Activated T-cell treated with anti-CD3 and anti-CD28 coated beads for 48 hours (primary cell): ENCODE data around the gene PPP1R12A.

Source experiments
- DNase-seq: peaks from one replicate; pipeline ENCODE4 v3.0.0-alpha.2; 2020; ENCODE audit warnings: low read depth

Gene PPP1R12A

DNA sequence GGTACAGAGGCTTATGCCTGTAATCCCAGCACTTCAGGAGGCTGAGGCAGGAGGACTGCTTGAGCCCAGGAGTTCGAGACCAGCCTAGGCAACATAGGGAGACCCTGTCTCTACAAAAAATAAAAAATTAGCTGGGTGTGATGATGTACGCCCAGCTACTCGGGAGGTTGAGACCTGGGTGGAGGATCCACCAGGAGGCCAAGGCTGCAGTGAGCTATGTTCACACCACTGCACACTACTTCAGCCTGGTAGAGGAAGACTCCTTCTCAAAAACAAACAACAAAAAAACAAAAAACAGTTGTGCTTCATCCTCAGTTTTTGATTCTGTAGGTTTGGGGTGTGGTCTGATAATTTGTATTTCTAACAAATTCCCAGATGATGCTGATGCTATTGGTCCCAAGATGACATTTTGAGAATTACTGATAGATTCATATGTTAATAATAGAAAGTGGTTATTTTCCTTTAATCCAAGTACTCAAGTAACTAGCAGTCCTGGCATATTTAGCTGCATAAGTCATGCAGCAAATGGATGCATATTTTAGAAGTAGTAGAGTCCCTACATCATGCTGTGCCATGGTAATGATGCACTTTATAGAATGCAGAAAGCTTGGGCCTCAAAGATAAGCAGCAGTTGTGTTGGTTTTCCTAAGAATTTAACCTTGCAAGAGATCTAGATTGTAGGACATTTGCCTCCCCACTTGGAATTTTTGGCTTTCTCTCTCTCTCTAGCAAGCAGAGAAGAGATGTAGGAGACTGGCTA, 168.0 kb downstream of the PPP1R12A start:
- DNase-seq = no peak

GRCh38 chr12:79765157-79765556, 169.7 kb downstream of the PPP1R12A start:
- no peak for DNase-seq

GRCh38 chr12:79764641-79765040, 170.3 kb downstream of the PPP1R12A start:
- DNase-seq = no peak

DNA sequence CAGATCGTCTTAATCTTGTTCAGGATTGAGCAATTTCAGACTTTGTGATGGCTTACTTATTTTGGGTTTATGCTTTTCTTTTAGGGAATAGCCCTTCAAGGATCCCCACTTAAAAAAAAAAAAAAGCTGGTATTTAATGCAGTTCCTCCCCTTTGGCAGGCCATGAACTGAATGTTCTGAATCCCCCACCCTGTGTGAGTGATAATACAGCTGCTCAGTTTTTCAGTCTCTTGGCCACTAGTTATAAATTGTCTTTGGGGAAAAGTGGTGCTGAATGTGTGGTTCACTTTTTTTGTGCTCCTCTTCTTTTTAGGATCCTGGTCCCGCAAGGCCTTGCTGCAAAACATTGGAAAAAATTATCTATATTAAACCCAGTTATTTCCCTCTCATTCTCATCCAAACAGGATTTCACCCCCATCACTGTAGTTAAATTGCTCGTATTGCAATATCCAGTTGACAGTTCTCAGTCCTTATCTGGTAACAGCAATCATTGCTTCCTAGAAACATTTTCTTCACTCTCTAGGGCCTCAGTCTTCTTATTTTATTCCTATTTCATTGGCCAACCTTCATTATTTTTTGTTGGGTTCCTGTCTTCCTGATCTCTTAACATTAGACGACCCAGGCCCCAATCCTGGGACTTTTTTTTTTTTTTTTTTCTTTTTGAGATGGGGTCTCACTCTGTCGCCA, 171.0 kb downstream of the PPP1R12A start:
- DNase-seq = no peak

GRCh38 chr12:79761341-79761740, 173.6 kb downstream of the PPP1R12A start:
- DNase-seq = no peak

- no peak for DNase-seq
These were observed 187.6 kb downstream of the PPP1R12A start for GRCh38 chr12:79747274-79747673.

DNA sequence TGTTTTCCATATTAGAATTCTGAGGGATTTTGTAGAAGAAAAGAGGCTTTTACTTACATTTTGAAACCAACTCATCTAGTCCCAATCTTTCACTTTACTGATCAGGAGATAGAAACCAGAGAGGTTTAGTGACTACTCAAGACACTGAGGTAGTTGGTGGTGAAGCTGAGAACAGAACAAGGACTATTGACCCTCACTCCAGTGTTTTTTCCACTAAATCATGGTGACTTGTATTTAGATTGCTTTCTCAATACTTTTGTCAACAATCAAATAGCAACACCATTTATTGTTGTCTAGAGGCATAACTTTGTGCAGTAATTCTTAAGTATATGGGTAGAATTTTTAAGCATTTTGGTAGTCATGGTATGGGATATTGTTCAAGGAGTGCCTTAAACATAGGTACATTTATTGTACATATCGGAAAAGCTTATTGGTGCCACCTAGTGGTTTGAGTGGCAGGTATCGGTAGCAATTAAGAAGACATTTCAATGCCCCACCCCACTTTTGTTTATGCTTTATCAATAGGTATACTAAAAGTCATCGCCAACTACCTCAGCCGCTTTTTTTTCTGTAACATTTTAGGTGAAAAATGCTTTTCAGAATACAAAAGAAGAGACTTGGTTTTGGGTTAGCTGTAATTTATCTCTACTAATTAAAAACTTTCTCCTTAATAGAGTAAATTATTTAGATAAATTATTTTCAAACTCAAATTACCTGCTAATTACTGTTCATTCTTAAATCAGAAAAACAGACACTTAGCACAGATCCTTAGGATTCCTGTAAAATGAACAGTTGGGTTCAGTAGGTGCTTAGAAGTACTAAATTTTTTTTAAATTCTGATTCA, 196.8 kb downstream of the PPP1R12A start:
- DNase-seq = no peak

GRCh38 chr12:79732638-79733037, 202.3 kb downstream of the PPP1R12A start:
- DNase-seq = no peak

GRCh38 chr12:79725987-79726386, 208.9 kb downstream of the PPP1R12A start:
- no peak for DNase-seq
